Memory B cell (primary cell): Measurements from ENCODE around the gene GJC2.

Experiments used
- ATAC-seq: fragments of 150-1000 bp; cut with Tn5 transposase; 2 replicates; pipeline ENCODE4 v1.10.0; 2021; ENCODE audit warnings: low read depth, mild to moderate bottlenecking, moderate library complexity
- DNase-seq, 2 donors: peaks; one replicate each; pipeline ENCODE4 v3.0.0; 2022; ENCODE audit warnings: low spot score in 2 of 2
- H3K27ac Mint-ChIP-seq: one replicate; pipeline ENCODE4 v1.8.0; 2022; ENCODE audit warnings: mild to moderate bottlenecking, moderate library complexity, mixed read lengths
- H3K27me3 Mint-ChIP-seq: one replicate; pipeline ENCODE4 v1.8.0; 2022; ENCODE audit warnings: mixed read lengths
- H3K36me3 Mint-ChIP-seq: one replicate; pipeline ENCODE4 v1.8.0; 2022; ENCODE audit warnings: mild to moderate bottlenecking, mixed read lengths
- H3K4me1 Mint-ChIP-seq: one replicate; pipeline ENCODE4 v1.8.0; 2022; ENCODE audit warnings: mixed read lengths
- H3K4me3 Mint-ChIP-seq: one replicate; pipeline ENCODE4 v1.8.0; 2022; ENCODE audit warnings: mild to moderate bottlenecking, moderate library complexity, mixed read lengths
- H3K9me3 Mint-ChIP-seq: one replicate; pipeline ENCODE4 v1.8.0; 2022; ENCODE audit warnings: mixed read lengths

Gene GJC2

DNA sequence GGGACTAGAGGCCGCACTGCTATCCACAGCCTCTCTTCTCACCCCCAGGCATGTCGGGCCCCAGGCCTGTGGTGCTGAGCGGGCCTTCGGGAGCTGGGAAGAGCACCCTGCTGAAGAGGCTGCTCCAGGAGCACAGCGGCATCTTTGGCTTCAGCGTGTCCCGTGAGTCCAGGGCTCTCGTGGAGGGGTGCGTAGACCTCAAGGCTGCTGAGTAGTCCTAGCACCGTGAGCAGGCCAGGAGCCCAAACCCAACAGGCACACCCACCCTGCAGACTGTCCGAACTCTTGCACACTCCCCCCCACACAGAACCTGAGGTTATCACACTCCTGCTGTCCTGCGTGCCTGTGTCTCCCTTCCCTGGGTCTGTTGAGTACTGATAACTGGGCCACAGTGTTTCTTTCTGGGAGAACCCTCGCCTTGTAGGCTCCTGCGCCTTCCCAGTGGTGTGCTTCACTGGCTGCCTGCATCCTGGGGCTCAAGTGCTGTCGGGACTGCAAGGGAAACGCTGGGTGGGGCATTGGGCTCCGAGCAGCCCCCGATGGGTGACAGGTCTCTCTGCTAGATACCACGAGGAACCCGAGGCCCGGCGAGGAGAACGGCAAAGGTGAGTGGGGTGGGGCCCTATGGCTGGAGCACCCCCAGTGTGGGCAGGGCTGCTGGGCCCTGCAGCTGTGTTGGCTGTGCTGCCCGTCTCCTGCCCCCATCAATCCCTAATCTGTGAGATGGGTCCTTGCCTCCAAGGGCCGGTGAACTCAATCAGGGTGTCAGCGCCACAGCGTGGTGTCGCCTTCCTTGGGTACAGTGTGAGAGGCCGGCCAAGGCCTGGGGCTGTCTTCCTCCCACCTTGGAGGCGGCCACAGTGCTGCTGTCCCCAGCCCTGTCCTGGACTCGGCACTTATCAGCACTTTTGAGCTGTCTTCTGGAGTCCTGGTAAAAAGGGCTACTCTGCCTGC, 4.0 kb upstream of the GJC2 start:
- H3K36me3 Mint-ChIP-seq = peaks cover 3% of the 10 kb centered on the region

DNA sequence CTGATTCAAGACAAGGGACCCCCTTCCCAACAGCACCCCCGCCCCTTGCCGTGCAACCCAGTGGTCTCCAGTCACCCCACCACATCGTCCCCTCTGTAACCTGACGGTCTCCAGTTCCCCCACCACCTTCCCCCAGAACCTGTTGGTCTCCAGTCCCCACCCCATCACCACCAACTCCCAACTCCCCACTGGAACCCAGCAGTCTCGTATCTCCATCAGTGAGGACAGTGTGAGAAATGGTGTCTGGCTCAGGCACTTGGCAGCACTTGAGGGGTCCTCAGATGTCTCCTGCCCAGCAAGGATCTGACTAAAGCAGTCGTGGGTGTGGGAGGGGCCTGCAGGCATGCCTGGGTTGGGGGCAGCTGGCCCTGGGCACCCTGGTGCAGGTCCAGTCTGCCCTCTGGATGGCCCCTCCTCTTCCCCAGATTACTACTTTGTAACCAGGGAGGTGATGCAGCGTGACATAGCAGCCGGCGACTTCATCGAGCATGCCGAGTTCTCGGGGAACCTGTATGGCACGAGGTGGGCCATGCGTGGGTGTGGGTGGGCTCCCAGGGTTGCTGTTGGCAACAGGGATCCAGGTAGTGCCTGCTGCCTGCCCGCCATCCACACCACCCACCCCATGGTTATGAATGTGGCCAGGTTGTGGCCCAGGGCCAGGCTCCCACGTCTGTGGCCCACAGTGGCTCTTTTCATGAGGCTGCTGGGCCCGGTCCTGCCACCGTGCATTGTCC, 3.1 kb upstream of the GJC2 start:
- Mint-ChIP-seq H3K27ac (no peak overlapping the region), H3K9me3 (no peaks in the 10 kb centered on the region), H3K4me1 (peaks cover 13% of the 10 kb centered on the region), H3K36me3 (peaks cover 3% of the 10 kb centered on the region), H3K27me3 (no peaks in the 10 kb centered on the region), H3K4me3 (no peak overlapping the region)
- ATAC-seq (no peak), DNase-seq (no peak)

More for the DNA sequence above, 4.0 kb upstream of the GJC2 start:
- H3K27ac Mint-ChIP-seq = no peak overlapping the region
- ATAC-seq = no peak
- no peaks in the 10 kb centered on the region for H3K9me3 Mint-ChIP-seq
- no peak for DNase-seq
- peaks cover 16% of the 10 kb centered on the region for H3K4me1 Mint-ChIP-seq
- H3K4me3 Mint-ChIP-seq = no peak overlapping the region
- H3K27me3 Mint-ChIP-seq = no peaks in the 10 kb centered on the region

DNA sequence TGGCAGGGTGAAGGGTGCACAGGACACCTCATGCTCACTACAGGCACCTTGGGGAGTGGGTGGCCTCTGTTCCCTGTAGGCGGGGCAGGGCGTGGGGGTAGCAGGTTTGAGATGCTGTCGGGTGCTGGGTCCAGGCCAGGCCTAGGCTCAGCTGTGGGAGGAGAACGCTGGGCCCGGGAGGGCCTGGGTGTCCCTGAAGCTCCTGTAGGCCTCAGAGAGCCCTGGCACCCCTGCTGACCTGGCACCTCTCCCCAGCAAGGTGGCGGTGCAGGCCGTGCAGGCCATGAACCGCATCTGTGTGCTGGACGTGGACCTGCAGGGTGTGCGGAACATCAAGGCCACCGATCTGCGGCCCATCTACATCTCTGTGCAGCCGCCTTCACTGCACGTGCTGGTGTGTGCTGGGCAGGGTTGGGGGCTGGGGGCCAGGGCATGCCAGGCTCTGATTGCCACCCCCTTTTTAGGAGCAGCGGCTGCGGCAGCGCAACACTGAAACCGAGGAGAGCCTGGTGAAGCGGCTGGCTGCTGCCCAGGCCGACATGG, 2.5 kb upstream of the GJC2 start:
- ATAC-seq (no peak), DNase-seq (peak in 1 of 2 donors; percentile 9)
- Mint-ChIP-seq H3K36me3 (peaks cover 3% of the 10 kb centered on the region), H3K4me3 (no peak overlapping the region), H3K27ac (no peak overlapping the region), H3K9me3 (no peaks in the 10 kb centered on the region), H3K27me3 (no peaks in the 10 kb centered on the region), H3K4me1 (peaks cover 13% of the 10 kb centered on the region)

GRCh38 chr1:228147768-228148167, 2.0 kb upstream of the GJC2 start:
- Mint-ChIP-seq H3K27ac (no peak overlapping the region), H3K36me3 (peaks cover 3% of the 10 kb centered on the region), H3K27me3 (no peaks in the 10 kb centered on the region), H3K4me3 (no peak overlapping the region), H3K9me3 (no peaks in the 10 kb centered on the region), H3K4me1 (peaks cover 13% of the 10 kb centered on the region)
- DNase-seq (no peak), ATAC-seq (no peak)

DNA sequence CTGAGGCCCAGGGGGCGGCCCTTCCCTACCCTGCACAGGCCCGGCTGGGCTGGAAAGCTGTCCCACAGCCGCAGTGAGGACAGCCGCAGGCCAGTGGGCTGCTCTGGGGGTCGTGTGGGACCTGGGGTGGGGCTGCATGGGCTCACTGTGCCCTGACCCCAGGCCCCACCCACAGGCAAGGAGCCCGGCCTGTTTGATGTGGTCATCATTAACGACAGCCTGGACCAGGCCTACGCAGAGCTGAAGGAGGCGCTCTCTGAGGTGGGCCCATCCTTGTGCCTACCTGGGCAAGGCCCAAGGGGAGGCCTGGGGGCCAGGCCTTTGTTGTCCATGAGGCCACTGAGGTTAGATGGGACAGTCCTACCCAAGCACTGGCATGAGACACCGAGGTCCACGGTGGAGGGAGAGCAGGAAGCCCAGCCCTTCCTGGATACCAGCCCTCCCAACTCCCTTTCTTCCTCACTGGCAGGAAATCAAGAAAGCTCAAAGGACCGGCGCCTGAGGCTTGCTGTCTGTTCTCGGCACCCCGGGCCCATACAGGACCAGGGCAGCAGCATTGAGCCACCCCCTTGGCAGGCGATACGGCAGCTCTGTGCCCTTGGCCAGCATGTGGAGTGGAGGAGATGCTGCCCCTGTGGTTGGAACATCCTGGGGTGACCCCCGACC, 1.4 kb upstream of the GJC2 start:
- Mint-ChIP-seq H3K27me3 (no peaks in the 10 kb centered on the region), H3K9me3 (no peaks in the 10 kb centered on the region), H3K36me3 (peaks cover 3% of the 10 kb centered on the region), H3K4me1 (peaks cover 12% of the 10 kb centered on the region), H3K4me3 (no peak overlapping the region), H3K27ac (no peak overlapping the region)
- DNase-seq (no peak), ATAC-seq (no peak)

DNA sequence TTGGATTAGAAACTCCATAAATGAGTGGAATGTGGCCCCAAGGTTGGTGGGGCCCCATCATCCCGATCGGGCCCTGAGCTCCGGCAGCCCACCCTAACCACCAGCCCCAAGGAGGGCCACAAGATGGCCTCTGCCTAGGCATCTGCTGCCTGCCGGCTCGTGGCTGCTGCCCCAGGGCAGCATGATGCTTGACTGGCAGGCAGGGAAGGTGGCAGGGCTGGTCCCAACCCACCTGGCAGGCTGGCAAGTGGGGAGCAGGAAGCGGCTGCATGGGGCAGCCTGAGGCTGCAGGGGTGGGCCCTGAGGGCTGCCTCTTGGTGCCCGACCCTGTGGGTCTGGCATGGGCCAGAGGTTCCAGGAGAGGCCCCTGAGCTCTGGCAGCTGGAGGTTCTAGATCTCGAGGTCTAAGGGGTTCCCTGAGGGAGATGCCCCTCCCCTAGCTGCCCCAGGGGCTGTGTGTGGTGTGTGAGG, 760 bp upstream of the GJC2 start:
- Mint-ChIP-seq H3K9me3 (no peaks in the 10 kb centered on the region), H3K4me1 (peaks cover 6% of the 10 kb centered on the region), H3K36me3 (peaks cover 3% of the 10 kb centered on the region), H3K27ac (no peak overlapping the region), H3K4me3 (no peak overlapping the region), H3K27me3 (no peaks in the 10 kb centered on the region)
- ATAC-seq (no peak), DNase-seq (no peak)

DNA sequence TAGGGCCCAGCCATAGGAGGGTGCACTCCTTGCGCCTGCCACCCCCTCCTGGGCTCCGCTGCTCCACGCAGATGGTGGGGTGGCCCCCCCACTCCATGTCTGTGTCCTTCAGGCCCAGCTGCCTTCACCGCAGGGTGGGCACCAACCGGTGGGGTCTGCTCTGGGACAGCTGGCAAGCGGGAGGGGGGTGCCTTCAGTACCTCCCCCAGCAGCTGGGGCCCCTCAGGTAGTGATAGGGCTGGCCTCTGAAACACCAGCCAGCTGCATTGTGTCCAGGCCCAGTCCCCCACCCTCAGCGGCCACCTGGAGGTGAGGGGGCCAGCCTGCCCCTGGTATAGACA, 360 bp downstream of the GJC2 start:
- ATAC-seq (peak; percentile 14), DNase-seq (no peak)
- H3K36me3 Mint-ChIP-seq = peaks cover 2% of the 10 kb centered on the region
- no peaks in the 10 kb centered on the region for H3K9me3 Mint-ChIP-seq
- H3K27me3 Mint-ChIP-seq = no peaks in the 10 kb centered on the region
- H3K4me1 Mint-ChIP-seq = peaks cover 4% of the 10 kb centered on the region
- no peak overlapping the region for H3K27ac Mint-ChIP-seq
- no peak overlapping the region for H3K4me3 Mint-ChIP-seq

DNA sequence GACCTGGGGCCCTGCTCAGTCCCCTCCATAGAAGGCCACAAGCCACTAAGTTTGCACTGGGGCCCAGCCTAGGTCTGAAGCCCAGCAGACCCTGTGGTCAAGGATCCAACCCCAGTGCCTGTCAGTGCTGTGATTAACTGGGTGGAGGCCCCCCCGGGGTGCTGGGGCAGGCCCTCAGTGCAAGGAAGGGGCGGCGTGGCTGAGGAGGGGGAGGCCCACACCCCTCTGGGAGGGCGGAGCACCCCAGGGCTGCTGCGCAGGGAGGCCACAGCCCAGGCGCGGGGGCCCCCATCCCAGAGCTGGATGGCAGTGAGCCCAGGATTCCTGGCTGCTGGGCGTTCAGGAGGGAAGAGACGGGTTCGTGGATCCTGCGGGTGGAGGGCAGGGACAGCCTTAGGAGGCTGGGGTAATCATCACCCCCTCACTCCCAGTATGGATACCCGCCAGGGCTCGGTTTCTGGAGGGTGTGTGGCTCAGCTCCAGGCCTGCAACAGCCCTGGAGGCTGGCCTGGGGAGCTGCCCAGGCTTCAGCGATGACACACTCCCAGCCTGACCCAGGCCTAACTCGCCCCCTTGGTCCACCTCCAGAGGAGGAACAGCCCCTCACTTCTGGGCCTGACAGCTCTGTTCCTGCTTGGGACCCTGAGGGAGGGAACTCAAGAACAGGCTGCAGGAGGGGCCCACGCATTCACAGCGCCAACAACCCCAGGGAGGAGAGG, 890 bp downstream of the GJC2 start:
- DNase-seq = no peak
- no peak for ATAC-seq
- peaks cover 4% of the 10 kb centered on the region for H3K4me1 Mint-ChIP-seq
- no peak overlapping the region for H3K27ac Mint-ChIP-seq
- H3K9me3 Mint-ChIP-seq = no peaks in the 10 kb centered on the region
- H3K4me3 Mint-ChIP-seq = no peak overlapping the region
- H3K36me3 Mint-ChIP-seq = peaks cover 2% of the 10 kb centered on the region
- no peaks in the 10 kb centered on the region for H3K27me3 Mint-ChIP-seq

- Mint-ChIP-seq H3K36me3 (peaks cover 2% of the 10 kb centered on the region), H3K4me1 (peaks cover 4% of the 10 kb centered on the region), H3K27ac (no peak overlapping the region), H3K9me3 (no peaks in the 10 kb centered on the region), H3K27me3 (peaks cover 2% of the 10 kb centered on the region), H3K4me3 (no peak overlapping the region)
- ATAC-seq = no peak
- DNase-seq = no peak
Measured at GRCh38 chr1:228151180-228151925, 1.6 kb downstream of the GJC2 start.

DNA sequence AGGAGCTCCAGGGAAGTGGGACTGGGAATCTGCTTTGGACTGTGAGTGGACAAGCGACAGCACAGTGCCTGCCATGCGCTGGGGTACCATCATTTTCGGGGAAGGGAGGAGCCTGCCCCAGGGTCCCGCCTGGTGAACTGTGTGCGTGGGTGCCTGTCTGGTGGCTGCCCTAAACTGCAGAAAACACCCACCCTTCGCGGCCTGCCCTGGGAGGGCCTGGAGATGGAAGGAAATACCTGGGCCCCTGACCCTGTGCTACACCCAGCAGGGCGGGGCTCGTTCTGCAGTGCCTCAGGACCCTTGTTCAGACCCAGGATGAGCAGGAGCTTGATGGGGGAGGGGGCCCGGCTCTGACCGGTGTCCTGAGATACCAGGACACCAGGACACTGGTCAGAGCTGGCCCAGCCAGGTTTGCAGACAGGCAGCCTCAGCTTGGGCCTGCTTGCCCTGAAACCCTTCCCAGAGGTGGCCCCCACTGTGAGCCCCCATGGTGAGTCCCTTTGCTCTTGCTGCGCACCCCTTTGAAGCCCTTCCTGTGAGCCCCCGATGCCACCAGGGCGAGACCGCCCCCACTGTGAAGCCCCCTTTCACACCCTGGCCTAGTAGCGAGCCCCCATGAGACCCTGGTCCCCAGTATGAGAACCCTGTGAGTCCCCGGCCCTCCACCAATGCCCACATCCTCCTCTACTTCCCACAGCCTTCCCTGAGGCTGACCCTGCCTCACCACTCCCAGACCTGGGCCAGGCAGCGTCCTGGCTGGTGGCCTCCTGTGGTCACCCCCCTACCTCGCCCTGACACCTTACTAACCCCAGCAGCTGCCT, 2.6 kb downstream of the GJC2 start:
- no peak overlapping the region for H3K4me3 Mint-ChIP-seq
- peaks cover 3% of the 10 kb centered on the region for H3K27me3 Mint-ChIP-seq
- ATAC-seq (no peak), DNase-seq (no peak)
- H3K4me1 Mint-ChIP-seq = peaks cover 4% of the 10 kb centered on the region
- H3K27ac Mint-ChIP-seq = peak overlapping the region; percentile 5
- H3K9me3 Mint-ChIP-seq = no peaks in the 10 kb centered on the region
- peaks cover 2% of the 10 kb centered on the region for H3K36me3 Mint-ChIP-seq

DNA sequence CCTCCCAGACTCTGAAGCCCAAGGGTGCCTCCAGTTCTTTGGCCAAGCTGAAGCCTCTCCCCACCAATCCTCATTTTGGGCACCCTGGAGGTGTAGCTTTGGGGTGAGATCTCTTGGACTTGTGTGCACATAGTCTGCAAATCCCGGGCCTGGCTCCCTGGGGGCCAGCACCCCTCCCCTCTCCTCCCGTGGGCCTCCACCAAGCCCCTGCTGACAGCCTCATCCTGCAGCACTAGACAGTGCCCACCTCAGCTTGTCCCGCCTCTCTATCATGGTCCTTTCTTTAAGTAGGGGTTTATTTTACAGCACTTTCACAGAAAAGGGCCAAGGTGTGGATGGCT, 3.2 kb downstream of the GJC2 start:
- ATAC-seq (no peak), DNase-seq (no peak)
- no peaks in the 10 kb centered on the region for H3K9me3 Mint-ChIP-seq
- H3K27ac Mint-ChIP-seq = peak overlapping the region; percentile 5
- no peak overlapping the region for H3K4me3 Mint-ChIP-seq
- H3K27me3 Mint-ChIP-seq = peaks cover 3% of the 10 kb centered on the region
- H3K4me1 Mint-ChIP-seq = peaks cover 4% of the 10 kb centered on the region
- peaks cover 2% of the 10 kb centered on the region for H3K36me3 Mint-ChIP-seq

- DNase-seq (no peak), ATAC-seq (no peak)
- Mint-ChIP-seq H3K4me1 (peaks cover 4% of the 10 kb centered on the region), H3K27me3 (peaks cover 3% of the 10 kb centered on the region), H3K27ac (no peak overlapping the region), H3K9me3 (no peaks in the 10 kb centered on the region), H3K4me3 (no peak overlapping the region), H3K36me3 (no peaks in the 10 kb centered on the region)
Measured at GRCh38 chr1:228154021-228154669, 4.4 kb downstream of the GJC2 start.
